Measurements from ENCODE around the gene CADM1.

The CADM1 gene

DNA sequence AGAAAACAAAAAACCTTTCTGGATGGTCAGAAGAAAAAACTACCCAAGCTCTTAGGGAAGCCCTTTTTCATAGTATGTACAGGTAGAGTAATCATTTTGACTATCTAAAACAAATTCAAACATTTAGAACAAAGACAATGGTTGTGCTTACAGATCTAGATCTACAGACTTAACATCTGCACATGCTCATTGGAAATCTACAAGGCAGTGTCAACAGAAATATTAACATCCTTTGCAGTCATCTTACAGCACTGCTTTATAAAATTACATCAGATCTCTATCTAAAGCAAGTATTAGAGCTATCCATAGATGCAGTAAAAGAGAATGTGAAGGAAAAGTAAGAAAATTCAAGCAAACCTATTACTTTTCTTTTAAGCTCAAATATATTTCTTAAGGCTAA lies 110.3 kb downstream of the CADM1 start:
- DNase-seq: no peak

DNA sequence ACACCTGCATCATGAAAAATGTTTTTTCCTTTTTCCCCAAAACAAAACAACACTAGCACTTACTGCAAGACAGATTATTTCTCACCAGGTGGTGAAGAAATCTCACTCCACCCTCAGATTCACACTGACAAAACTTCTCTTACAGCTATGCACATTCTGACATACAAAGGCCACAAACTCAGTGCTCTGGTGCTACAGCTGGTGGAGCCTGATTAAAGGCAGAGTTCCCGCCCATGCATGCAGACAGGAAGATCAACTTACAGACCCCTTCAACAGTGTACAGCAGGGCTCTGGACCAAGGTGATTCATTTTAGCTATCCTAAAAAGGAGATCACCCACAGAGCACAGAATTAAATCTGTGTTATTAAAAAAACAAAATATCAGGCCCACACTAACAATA lies 112.6 kb downstream of the CADM1 start:
- no peak for DNase-seq

GRCh38 chr11:115391160-115391559 lies 113.1 kb downstream of the CADM1 start:
- DNase-seq: no peak

- DNase-seq: no peak
Observed at GRCh38 chr11:115390441-115390840, 113.8 kb downstream of the CADM1 start.

- no peak for DNase-seq
Observed at GRCh38 chr11:115389790-115390189, 114.4 kb downstream of the CADM1 start.

DNA sequence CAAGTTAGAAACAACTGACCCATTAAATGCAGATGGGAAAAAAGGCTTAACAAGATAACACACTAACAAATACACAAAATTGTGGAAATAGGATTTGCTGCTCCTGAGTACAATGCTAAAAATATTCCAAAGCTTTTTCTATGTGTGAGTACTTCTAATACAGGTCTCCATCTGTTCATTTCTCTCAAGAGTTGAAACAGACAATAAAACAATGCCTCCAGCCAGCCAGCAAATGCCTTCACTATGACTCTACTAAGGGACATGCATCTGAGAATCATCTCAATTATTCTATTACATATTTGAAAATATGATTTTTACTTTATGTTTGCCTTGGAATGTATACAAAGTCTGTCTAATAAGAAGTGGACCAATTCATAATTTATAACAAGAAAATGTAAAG lies 119.0 kb downstream of the CADM1 start:
- DNase-seq: no peak

DNA sequence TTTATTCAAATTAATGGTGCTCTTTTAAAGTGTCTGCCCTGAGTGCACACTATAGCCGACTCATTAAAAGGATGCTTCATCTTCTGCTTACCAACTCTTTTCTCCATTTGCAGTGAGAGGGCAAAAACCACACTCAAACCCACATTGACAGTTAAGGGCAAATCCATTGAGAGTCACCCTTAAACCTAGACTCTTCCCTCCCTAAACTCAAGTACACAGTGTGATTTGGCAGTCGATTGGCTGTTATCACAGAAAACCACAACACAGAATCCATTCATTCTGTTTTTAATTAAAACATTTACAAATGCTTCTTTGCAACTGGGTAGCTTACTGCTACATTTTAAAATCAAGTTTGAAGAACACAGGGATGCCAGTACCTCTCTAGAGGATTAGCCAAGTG lies 120.0 kb downstream of the CADM1 start:
- no peak for DNase-seq

- DNase-seq: no peak
Observed at GRCh38 chr11:115383431-115383830, 120.8 kb downstream of the CADM1 start.

GRCh38 chr11:115379528-115379927 lies 124.7 kb downstream of the CADM1 start:
- no peak for DNase-seq

DNA sequence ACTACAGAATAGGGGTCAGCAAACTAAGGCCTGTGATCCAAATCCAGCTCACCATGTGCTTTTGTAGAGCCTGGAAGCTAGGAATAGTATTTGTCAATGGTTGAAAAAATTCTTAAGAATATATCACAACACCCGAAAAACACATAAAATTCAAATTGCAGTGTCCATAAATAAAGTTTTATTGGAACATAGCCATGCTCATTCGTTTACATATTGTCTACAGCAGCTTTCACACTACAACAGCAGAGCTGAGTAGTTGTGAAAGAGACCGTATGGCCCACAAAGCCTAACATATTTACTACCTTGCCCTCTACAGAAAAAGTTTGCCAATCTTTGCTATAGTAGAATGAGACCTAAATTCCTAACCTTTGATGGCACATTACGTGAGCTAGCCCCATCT lies 125.7 kb downstream of the CADM1 start:
- DNase-seq: peak; percentile 28

DNA sequence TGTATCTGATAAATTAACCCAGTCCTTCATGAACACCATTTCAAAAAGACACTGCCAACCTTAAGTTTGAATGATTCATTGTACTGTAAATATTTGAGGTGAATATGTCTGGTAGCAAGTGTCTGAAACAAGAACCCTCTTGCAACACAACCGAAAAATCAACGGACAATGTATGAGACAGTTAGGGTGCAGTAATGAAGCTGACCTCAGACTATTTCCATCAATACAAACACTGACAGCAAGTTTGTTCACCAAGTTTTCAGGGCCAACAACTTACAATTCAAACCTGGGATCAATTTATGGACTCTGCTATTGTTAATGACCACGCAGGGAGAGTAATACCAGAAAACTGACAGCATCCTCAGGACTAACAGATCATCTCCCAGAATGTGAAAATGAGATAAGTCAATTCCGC lies 126.3 kb downstream of the CADM1 start:
- peak; percentile 60 for DNase-seq

DNA sequence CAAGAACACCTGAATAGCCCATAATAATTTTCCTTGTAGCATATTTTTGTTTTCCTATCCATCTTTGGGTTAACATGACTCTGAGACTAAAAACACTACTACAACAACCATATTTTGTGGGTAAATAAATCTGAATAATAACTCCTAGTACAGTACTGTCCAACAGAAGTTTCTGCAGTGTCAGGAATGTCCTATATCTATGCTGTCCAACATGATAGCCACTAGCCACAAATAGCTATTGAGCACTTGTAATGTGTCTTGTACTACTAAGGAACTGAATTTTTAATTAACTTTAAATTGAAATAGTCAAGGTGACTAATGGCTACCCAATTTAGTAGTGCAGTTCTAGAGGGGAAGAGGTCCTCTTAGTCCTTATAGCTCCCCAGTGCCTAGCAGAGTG lies 135.6 kb downstream of the CADM1 start:
- no peak for DNase-seq

GRCh38 chr11:115366826-115367225 lies 137.4 kb downstream of the CADM1 start:
- no peak for DNase-seq

- no peak for DNase-seq
Observed at GRCh38 chr11:115365907-115366306, 138.3 kb downstream of the CADM1 start.

GRCh38 chr11:115364896-115365295 lies 139.3 kb downstream of the CADM1 start:
- no peak for DNase-seq

GRCh38 chr11:115363921-115364320 lies 140.3 kb downstream of the CADM1 start:
- DNase-seq: no peak

DNA sequence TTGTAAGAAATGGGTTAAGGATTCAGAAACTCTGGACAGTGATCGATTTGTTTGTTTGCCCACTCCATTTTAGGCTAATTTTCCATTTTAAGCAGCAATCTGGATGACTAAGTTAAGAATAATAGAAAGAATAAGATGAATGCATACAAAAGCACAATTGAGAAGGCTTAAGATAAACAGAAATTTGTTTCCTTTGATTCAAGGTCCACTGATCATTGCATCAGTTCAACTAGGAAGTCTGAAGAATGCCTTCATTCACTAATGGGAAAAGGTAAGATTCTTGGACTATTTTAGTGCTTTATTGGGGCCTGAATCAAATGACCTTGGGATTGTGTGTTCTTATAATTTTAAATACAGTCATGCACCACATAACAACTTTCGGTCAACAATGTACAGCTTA lies 140.8 kb downstream of the CADM1 start:
- DNase-seq: no peak

GRCh38 chr11:115362997-115363396 lies 141.2 kb downstream of the CADM1 start:
- no peak for DNase-seq

- DNase-seq: no peak
Observed at GRCh38 chr11:115361025-115361424, 143.2 kb downstream of the CADM1 start.

GRCh38 chr11:115360186-115360824 lies 143.9 kb downstream of the CADM1 start:
- no peak for DNase-seq

DNA sequence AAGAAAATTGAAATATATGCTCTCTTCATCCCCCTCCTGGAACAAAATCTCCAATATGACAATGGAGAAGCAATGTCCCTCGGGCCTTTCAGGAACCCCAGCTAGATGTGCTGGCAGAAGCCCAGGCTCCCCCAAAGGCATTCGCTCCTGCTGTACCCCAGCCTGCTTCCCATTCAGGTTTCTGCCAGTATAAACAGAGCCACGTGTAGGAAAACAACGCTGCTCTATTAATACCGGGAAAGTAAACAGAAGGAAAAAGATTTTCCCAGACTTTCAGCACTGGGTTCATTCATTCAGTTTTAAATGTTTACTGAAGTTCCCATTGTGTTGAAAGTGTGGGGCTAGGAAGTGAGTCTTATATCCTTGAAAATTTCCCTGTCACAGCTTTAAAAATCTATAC lies 147.1 kb downstream of the CADM1 start:
- DNase-seq: no peak

DNA sequence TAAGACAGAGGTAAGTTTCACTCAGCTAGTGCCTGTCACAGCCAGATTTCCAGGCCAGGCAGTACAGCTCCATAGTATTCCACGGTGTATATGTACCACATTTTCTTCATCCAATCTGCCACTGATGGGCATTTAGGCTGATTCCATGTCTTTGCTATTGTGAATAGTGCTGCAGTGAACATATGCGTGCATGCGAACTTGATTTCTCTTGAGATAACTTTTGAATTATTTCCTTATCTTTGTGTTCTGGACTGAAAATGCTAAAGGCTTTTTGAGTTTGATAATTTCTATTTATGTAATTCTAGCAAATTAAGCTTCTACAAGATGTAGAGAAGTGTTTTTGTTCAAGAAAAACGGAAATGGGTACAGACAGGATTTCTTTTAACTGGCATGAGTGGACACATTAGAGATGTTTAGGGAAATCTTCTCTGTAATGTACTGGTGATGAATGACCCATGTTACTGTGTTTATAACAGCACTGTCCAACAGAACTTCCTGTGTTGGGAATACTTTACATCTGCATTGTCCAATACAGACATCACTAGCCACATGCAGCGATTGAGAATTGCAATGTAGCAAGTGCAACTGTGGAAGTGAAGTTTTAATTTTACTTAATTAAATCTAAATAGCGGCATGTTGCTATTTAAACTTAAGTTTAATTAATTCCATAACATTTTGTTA lies 151.3 kb downstream of the CADM1 start:
- no peak for DNase-seq

DNA sequence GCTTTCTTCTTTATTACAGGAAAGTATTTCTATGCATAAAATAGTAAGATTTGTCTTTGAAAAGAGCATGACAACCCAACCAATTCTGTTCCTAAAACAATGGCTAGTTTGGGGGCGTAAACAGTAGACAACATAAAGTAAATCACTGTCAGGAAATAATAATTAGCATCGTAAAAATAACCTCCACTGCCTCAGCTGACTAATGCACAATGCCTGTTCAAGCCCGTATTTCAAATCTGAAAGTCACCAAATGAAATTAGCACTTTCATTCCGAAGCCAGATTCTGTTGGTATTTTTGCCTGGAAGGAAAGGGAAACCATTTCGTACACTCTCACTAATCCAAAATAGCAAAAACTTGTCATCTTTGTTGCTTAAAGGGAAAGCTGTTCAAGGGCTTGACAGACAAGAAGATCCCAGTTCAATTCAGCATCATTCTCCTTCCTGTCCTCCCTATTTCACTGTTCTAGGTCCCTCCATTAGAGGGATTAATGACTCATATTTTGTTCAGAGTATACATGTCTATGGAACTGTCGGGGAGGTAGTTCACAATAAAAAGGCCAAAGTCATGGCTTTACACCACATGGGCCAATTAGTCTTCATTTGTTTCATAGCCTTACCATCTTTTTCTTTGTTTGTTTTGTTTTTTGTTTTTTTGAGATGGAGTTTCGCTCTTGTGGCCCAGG lies 154.7 kb downstream of the CADM1 start:
- no peak for DNase-seq

- DNase-seq: no peak
Observed at GRCh38 chr11:115348416-115348815, 155.8 kb downstream of the CADM1 start.

Measured in MV-4-11 (cell line).